Astrocyte of the spinal cord (primary cell): Measurements from ENCODE around the gene SEC62.

Experiments used
- DNase-seq: peaks from one replicate; pipeline ENCODE4 v3.0.0; 2011; ENCODE audit warnings: low read depth, low spot score
- H3K4me3 ChIP-seq: 2 replicates; pipeline ENCODE4 v1.5.1; 2011; ENCODE audit warnings: low read depth, mild to moderate bottlenecking, low read length, moderate library complexity
- CTCF ChIP-seq: IDR thresholded peaks from 2 replicates; pipeline ENCODE4 v1.5.1; 2012; ENCODE audit warnings: low read depth, mild to moderate bottlenecking, low read length, inconsistent platforms
- in situ Hi-C: cut with HindIII; loops from 2 replicates; pipeline ENCODE4 v1.10.0; 2017; ENCODE audit warnings: low sequenced_read_pairs

SEC62 gene

GRCh38 chr3:169984292-169984691 is 17.7 kb downstream of the SEC62 start:
- in situ Hi-C loops = no loop called here
- H3K4me3 ChIP-seq = no peak overlapping the region
- no peak for DNase-seq
- no peak for TF ChIP-seq CTCF

GRCh38 chr3:169990431-169990830 is 23.8 kb downstream of the SEC62 start:
- TF ChIP-seq CTCF = no peak
- H3K4me3 ChIP-seq = no peak overlapping the region
- DNase-seq = no peak
- in situ Hi-C loops = no loop called here

- no peak for DNase-seq
- TF ChIP-seq CTCF = no peak
- no peak overlapping the region for H3K4me3 ChIP-seq
- in situ Hi-C loops = no loop called here
These were observed 25.5 kb downstream of the SEC62 start for GRCh38 chr3:169992156-169992555.

- no peak overlapping the region for H3K4me3 ChIP-seq
- DNase-seq = no peak
- in situ Hi-C loops = no loop called here
- TF ChIP-seq CTCF = no peak
These were observed 26.2 kb downstream of the SEC62 start for GRCh38 chr3:169992781-169993180.

GRCh38 chr3:169993761-169994160 is 27.2 kb downstream of the SEC62 start:
- no peak for TF ChIP-seq CTCF
- in situ Hi-C loops = no loop called here

GRCh38 chr3:169996063-169996462 is 29.5 kb downstream of the SEC62 start:
- H3K4me3 ChIP-seq = no peak overlapping the region
- no peak for TF ChIP-seq CTCF
- in situ Hi-C loops = no loop called here
- no peak for DNase-seq

More at GRCh38 chr3:169993761-169994160, 27.2 kb downstream of the SEC62 start:
- DNase-seq = no peak
- H3K4me3 ChIP-seq = no peak overlapping the region

- in situ Hi-C loops = no loop called here
- no peak overlapping the region for H3K4me3 ChIP-seq
- DNase-seq = peak; percentile 34
- no peak for TF ChIP-seq CTCF
These were observed 32.1 kb downstream of the SEC62 start for GRCh38 chr3:169998668-169999131.
